ENCODE results near the gene TMA16. TPM values are rescaled to one million over a fixed set of nuclear protein-coding genes. Genes with fewer than 3 reads are reported as not detected.

TMA16 gene
- total and polyA plus RNA-seq, 8 donors = 6.7 to 79.4 (median 16.9) TPM

DNA sequence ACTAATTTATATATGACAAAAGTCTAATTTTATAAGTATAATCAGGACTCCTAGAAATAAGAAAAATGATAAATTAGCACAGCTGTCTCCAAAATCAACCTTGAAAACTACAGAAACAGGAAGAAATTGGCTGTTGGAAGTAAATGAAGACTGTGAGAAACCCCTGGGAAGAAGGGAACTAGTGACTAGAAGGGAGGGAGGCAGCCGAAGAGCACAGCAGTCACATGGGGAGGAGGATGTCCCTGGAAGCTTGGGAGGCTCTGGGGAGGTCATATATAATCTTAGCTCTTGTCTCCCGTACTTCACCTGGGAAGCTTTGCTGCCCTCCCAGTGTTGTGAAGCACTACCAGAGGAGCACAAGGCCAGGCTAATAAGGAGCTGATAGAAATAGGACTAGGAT lies 8.9 kb upstream of the TMA16 start:
- DNase-seq = no peak
- intact Hi-C loops (cut with DNase I; ENCODE audit: low total_unique reads) = loop anchor here (5.0 kb wide), 1 partner anchor 62 kb away; no protein-coding TSS in a partner anchor
- Histone ChIP-seq H3K9me3 (no peaks in the 10 kb centered on the region), H3K27ac (no peak overlapping the region), H3K36me3 (no peaks in the 10 kb centered on the region), H3K4me3 (no peak overlapping the region), H3K27me3 (no peaks in the 10 kb centered on the region), H3K4me1 (no peaks in the 10 kb centered on the region)
- no peak for TF ChIP-seq POLR2AphosphoS5 (IDR thresholded peaks at IDR 0.05)
- WGBS, 5 donors = 55 to 81% (median 71%) methylated on average over 2 of the region's 2 CpGs

GRCh38 chr4:163486321-163486720 lies 8.2 kb upstream of the TMA16 start:
- no peaks in the 10 kb centered on the region for H3K4me1 ChIP-seq
- no peaks in the 10 kb centered on the region for H3K9me3 ChIP-seq
- H3K27ac ChIP-seq = no peak overlapping the region
- intact Hi-C loops (cut with DNase I; ENCODE audit: low total_unique reads) = loop anchor here (5.0 kb wide), 1 partner anchor 61 kb away; no protein-coding TSS in a partner anchor
- no peak for DNase-seq
- no peak overlapping the region for H3K4me3 ChIP-seq
- H3K27me3 ChIP-seq = no peaks in the 10 kb centered on the region
- TF ChIP-seq EP300 (IDR thresholded peaks at IDR 0.05) (no peak), POLR2AphosphoS5 (IDR thresholded peaks at IDR 0.05) (no peak)
- WGBS, 5 donors = 30 to 67% (median 43%) methylated on average over 1 of the region's 1 CpG
- H3K36me3 ChIP-seq = no peaks in the 10 kb centered on the region

GRCh38 chr4:163489929-163490328 lies 4.6 kb upstream of the TMA16 start:
- Histone ChIP-seq H3K27me3 (no peaks in the 10 kb centered on the region), H3K27ac (no peak overlapping the region), H3K36me3 (no peaks in the 10 kb centered on the region), H3K4me1 (peaks cover 0 to 12% (median 4%) of the 10 kb centered on the region in 4 donors), H3K4me3 (no peak overlapping the region), H3K9me3 (no peaks in the 10 kb centered on the region)
- TF ChIP-seq POLR2A (IDR thresholded peaks at IDR 0.05) (no peak), POLR2AphosphoS5 (IDR thresholded peaks at IDR 0.05) (no peak), EP300 (IDR thresholded peaks at IDR 0.05) (no peak)
- no peak for DNase-seq
- WGBS, 5 donors = 61 to 75% (median 67%) methylated on average over 1 of the region's 1 CpG
- intact Hi-C loops (cut with DNase I; ENCODE audit: low total_unique reads) = loop anchor here (5.0 kb wide), 1 partner anchor 57 kb away; no protein-coding TSS in a partner anchor

GRCh38 chr4:163492951-163493504 lies 1.5 kb upstream of the TMA16 start:
- TF ChIP-seq, protein P1, sequence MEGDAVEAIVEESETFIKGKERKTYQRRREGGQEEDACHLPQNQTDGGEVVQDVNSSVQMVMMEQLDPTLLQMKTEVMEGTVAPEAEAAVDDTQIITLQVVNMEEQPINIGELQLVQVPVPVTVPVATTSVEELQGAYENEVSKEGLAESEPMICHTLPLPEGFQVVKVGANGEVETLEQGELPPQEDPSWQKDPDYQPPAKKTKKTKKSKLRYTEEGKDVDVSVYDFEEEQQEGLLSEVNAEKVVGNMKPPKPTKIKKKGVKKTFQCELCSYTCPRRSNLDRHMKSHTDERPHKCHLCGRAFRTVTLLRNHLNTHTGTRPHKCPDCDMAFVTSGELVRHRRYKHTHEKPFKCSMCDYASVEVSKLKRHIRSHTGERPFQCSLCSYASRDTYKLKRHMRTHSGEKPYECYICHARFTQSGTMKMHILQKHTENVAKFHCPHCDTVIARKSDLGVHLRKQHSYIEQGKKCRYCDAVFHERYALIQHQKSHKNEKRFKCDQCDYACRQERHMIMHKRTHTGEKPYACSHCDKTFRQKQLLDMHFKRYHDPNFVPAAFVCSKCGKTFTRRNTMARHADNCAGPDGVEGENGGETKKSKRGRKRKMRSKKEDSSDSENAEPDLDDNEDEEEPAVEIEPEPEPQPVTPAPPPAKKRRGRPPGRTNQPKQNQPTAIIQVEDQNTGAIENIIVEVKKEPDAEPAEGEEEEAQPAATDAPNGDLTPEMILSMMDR (IDR thresholded peaks at IDR 0.05) = no peak
- TF ChIP-seq EP300 (IDR thresholded peaks at IDR 0.05) (no peak), POLR2AphosphoS5 (IDR thresholded peaks at IDR 0.05) (no peak), POLR2A (IDR thresholded peaks at IDR 0.05) (no peak)
- Histone ChIP-seq H3K36me3 (no peaks in the 10 kb centered on the region), H3K27me3 (no peaks in the 10 kb centered on the region), H3K4me3 (no peak overlapping the region), H3K27ac (peak overlapping the region in 1 of 5 donors; percentile 95), H3K4me1 (peaks cover 0 to 41% (median 23%) of the 10 kb centered on the region in 4 donors), H3K9me3 (no peaks in the 10 kb centered on the region)
- intact Hi-C loops (cut with DNase I; ENCODE audit: low total_unique reads) = no loop called here
- WGBS, 5 donors = 81 to 88% (median 86%) methylated on average over 6 of the region's 6 CpGs
- DNase-seq = peak in 1 of 2 donors; percentile 9

DNA sequence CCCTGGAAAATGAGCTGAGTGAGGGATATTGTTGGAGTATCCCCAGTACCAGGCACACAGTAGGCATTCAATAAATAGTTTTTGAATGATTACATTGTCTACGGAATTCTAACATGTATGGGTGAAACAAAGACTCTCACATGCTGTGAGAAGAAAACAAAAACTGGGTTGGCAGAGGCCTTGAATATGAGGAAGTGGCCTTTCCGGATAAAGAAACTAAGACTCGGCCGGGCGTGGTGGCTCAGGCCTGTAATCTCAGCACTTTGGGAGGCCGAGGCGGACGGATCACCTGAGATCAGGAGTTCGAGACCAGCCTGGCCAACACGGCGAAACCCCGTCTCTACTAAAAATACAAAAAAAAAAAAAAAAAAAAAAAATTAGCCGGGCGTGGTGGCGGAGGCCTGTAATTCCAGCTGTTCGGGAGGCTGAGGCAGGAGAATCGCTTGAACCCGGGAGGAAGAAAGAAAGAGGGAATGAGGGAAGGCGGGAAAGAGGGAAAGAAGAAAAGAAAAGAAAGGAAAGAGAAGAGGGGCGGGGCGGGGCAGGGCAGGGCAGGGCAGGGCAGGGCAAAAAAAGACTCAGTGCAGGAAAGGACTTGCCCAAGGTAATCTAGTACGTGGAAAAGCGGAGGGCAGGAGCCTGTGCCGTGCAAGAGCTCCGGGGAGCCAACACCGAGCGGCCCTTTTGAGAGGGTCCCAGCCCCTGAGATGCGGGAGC lies 689 bp upstream of the TMA16 start:
- Histone ChIP-seq H3K27me3 (no peaks in the 10 kb centered on the region), H3K4me3 (peak overlapping the region; percentile 78 to 89 (median 84)), H3K9me3 (no peaks in the 10 kb centered on the region), H3K27ac (peak overlapping the region; percentile 84 to 95 (median 91)), H3K36me3 (no peaks in the 10 kb centered on the region), H3K4me1 (peaks cover 0 to 42% (median 23%) of the 10 kb centered on the region in 4 donors)
- DNase-seq = peak; percentile 32 to 41
- TF ChIP-seq POLR2A (IDR thresholded peaks at IDR 0.05) = no peak
- TF ChIP-seq POLR2AphosphoS5 (IDR thresholded peaks at IDR 0.05) = no peak
- no peak for TF ChIP-seq EP300 (IDR thresholded peaks at IDR 0.05)
- TF ChIP-seq, protein P1 (IDR thresholded peaks at IDR 0.05) = no peak
- WGBS, 5 donors = 34 to 56% (median 43%) methylated on average over 25 to 28 of the region's 28 CpGs
- intact Hi-C loops (cut with DNase I; ENCODE audit: low total_unique reads) = no loop called here

Data from stomach (tissue), 9 donors.